ENCODE measurements around the gene SEMA3F. TPM values are rescaled to one million over a fixed set of nuclear protein-coding genes. Genes with fewer than 3 reads are reported as not detected.

SEMA3F gene
- total and polyA plus RNA-seq, 2 experiments from 2014 or later: 2.3 to 67.6 TPM

DNA sequence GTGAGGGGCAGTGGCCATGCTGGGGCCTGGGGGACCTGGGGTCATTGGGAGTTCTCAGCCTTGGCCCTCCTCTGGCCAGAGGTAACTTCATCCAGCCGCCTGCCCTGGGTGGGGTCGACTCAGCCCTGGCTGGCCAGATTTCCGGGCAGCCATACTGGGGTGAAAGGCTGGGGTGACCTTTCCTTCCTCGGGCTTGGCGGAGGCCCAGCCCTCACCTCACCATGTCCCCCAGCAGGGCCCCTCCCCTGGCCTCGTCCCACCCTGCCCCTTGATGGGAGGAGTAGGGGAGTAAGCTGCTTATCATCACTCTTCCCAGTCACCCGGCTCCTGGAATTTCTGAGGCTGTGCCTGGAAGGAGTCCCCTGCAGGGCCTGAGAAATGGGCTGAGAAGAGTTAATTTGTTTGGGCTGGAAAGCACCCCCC, 5.4 kb downstream of the SEMA3F start:
- H3K27ac ChIP-seq (ENCODE audit: low read depth): no peak overlapping the region
- no peak for TF ChIP-seq CREB1 (CRISPR knock-in tag; IDR thresholded peaks at IDR 0.05; ENCODE audit: low read depth)
- TF ChIP-seq, protein P1, sequence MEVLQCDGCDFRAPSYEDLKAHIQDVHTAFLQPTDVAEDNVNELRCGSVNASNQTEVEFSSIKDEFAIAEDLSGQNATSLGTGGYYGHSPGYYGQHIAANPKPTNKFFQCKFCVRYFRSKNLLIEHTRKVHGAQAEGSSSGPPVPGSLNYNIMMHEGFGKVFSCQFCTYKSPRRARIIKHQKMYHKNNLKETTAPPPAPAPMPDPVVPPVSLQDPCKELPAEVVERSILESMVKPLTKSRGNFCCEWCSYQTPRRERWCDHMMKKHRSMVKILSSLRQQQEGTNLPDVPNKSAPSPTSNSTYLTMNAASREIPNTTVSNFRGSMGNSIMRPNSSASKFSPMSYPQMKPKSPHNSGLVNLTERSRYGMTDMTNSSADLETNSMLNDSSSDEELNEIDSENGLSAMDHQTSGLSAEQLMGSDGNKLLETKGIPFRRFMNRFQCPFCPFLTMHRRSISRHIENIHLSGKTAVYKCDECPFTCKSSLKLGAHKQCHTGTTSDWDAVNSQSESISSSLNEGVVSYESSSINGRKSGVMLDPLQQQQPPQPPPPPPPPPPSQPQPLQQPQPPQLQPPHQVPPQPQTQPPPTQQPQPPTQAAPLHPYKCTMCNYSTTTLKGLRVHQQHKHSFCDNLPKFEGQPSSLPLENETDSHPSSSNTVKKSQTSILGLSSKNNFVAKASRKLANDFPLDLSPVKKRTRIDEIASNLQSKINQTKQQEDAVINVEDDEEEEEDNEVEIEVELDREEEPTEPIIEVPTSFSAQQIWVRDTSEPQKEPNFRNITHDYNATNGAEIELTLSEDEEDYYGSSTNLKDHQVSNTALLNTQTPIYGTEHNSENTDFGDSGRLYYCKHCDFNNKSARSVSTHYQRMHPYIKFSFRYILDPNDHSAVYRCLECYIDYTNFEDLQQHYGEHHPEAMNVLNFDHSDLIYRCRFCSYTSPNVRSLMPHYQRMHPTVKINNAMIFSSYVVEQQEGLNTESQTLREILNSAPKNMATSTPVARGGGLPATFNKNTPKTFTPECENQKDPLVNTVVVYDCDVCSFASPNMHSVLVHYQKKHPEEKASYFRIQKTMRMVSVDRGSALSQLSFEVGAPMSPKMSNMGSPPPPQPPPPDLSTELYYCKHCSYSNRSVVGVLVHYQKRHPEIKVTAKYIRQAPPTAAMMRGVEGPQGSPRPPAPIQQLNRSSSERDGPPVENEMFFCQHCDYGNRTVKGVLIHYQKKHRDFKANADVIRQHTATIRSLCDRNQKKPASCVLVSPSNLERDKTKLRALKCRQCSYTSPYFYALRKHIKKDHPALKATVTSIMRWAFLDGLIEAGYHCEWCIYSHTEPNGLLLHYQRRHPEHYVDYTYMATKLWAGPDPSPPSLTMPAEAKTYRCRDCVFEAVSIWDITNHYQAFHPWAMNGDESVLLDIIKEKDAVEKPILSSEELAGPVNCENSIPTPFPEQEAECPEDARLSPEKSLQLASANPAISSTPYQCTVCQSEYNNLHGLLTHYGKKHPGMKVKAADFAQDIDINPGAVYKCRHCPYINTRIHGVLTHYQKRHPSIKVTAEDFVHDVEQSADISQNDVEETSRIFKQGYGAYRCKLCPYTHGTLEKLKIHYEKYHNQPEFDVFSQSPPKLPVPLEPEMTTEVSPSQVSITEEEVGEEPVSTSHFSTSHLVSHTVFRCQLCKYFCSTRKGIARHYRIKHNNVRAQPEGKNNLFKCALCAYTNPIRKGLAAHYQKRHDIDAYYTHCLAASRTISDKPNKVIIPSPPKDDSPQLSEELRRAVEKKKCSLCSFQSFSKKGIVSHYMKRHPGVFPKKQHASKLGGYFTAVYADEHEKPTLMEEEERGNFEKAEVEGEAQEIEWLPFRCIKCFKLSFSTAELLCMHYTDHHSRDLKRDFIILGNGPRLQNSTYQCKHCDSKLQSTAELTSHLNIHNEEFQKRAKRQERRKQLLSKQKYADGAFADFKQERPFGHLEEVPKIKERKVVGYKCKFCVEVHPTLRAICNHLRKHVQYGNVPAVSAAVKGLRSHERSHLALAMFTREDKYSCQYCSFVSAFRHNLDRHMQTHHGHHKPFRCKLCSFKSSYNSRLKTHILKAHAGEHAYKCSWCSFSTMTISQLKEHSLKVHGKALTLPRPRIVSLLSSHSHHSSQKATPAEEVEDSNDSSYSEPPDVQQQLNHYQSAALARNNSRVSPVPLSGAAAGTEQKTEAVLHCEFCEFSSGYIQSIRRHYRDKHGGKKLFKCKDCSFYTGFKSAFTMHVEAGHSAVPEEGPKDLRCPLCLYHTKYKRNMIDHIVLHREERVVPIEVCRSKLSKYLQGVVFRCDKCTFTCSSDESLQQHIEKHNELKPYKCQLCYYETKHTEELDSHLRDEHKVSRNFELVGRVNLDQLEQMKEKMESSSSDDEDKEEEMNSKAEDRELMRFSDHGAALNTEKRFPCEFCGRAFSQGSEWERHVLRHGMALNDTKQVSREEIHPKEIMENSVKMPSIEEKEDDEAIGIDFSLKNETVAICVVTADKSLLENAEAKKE (CRISPR knock-in tag; IDR thresholded peaks at IDR 0.05): no peak
- TF ChIP-seq EZH2 (IDR thresholded peaks at IDR 0.05; ENCODE audit: low read depth, unreplicated experiment): no peak
- no peak for TF ChIP-seq EZH2phosphoT487 (IDR thresholded peaks at IDR 0.05; ENCODE audit: unreplicated experiment)
- TF ChIP-seq NANOG (IDR thresholded peaks at IDR 0.05; ENCODE audit: borderline replicate concordance): no peak
- TF ChIP-seq ZNF331 (CRISPR knock-in tag; IDR thresholded peaks at IDR 0.05; ENCODE audit: low read depth): no peak
- no peak for TF ChIP-seq JUNB (IDR thresholded peaks at IDR 0.05; ENCODE audit: unreplicated experiment)
- no peak for TF ChIP-seq CTCF (conservative IDR thresholded peaks at IDR 0.05; ENCODE audit: low read depth in 2 of 2)
- TF ChIP-seq STAT1 (IDR thresholded peaks at IDR 0.05; ENCODE audit: unreplicated experiment): no peak
- no peak for TF ChIP-seq POLR2AphosphoS5 (IDR thresholded peaks at IDR 0.05; ENCODE audit: low read depth)
- no peak for TF ChIP-seq REST (IDR thresholded peaks at IDR 0.05; ENCODE audit: unreplicated experiment)
- TF ChIP-seq ETS1 (IDR thresholded peaks at IDR 0.05): no peak
- no peak for TF ChIP-seq ZNF114 (CRISPR knock-in tag; IDR thresholded peaks at IDR 0.05)
- Mint-ChIP-seq H3K9me3 (no peaks in the 10 kb centered on the region), H3K4me1 (peaks cover 54% of the 10 kb centered on the region), H3K36me3 (ENCODE audit: low read depth) (peaks cover 29% of the 10 kb centered on the region; the same call in 2 of the 3 replicates), H3K27me3 (ENCODE audit: insufficient read depth, low read depth, poor library complexity) (peaks cover 13% of the 10 kb centered on the region), H3K27ac (no peak overlapping the region), H3K4me3 (no peak overlapping the region)
- peaks cover 12% of the 10 kb centered on the region; the same call in 1 of the 2 replicates for H3K36me3 ChIP-seq (ENCODE audit: insufficient read depth)
- no peak for ATAC-seq
- peaks cover 42% of the 10 kb centered on the region for H3K79me2 ChIP-seq (replicated peaks; ENCODE audit: insufficient read depth)
- H3F3A ChIP-seq (replicated peaks; ENCODE audit: low read depth): 0 out of 2 replicates have a peak, but pooled peaks cover 2% of the 10 kb centered on the region
- H3K9me2 ChIP-seq (ENCODE audit: insufficient read depth): no peaks in the 10 kb centered on the region
- peaks cover 10% of the 10 kb centered on the region; the same call in 1 of the 2 replicates for H4K20me1 ChIP-seq (replicated peaks; ENCODE audit: insufficient read depth)
- no peak overlapping the region for H3K4me2 ChIP-seq
- H3K27me3 ChIP-seq (ENCODE audit: insufficient read depth): peaks cover 6% of the 10 kb centered on the region; the same call in 1 of the 2 replicates
- H3K4me1 ChIP-seq (ENCODE audit: insufficient read depth): peaks cover 41% of the 10 kb centered on the region
- no peak for DNase-seq (ENCODE audit: low spot score)
- H2AFZ ChIP-seq: no peak overlapping the region
- no peak overlapping the region for H3K4me3 ChIP-seq

Measured in GM23338 (cell line).